WERI-Rb-1 (cell line): ENCODE measurements around the gene HAUS8.

Experiments used
- DNase-seq: peaks from one replicate; pipeline ENCODE4 v3.0.0-alpha.2; 2020
- H3K27ac ChIP-seq: fragments of 250-450 bp; sonication (Bioruptor Pico); 2 replicates; pipeline ENCODE4 v1.5.1; 2020; ENCODE audit warnings: mild to moderate bottlenecking, moderate library complexity
- H3K27me3 ChIP-seq: fragments of 250-450 bp; sonication (Bioruptor Pico); 2 replicates; pipeline ENCODE4 v1.5.1; 2021; ENCODE audit warnings: mild to moderate bottlenecking, low read depth, moderate library complexity; ENCODE audit not compliant: insufficient read depth, severe bottlenecking
- H3K36me3 ChIP-seq: fragments of 250-450 bp; sonication (Bioruptor Pico); 2 replicates; pipeline ENCODE4 v1.5.1; 2020; ENCODE audit warnings: mild to moderate bottlenecking, moderate library complexity
- H3K4me3 ChIP-seq: 2 replicates; pipeline ENCODE4 v1.5.1; 2011; ENCODE audit warnings: low read depth, mild to moderate bottlenecking, control low read depth, low read length
- H3K9me3 ChIP-seq: fragments of 250-450 bp; sonication (Bioruptor Pico); 2 replicates; pipeline ENCODE4 v1.5.1; 2021; ENCODE audit warnings: mild to moderate bottlenecking, moderate library complexity; ENCODE audit not compliant: severe bottlenecking
- TF ChIP-seq, protein P1 (sequence below): IDR thresholded peaks from 2 replicates; pipeline ENCODE4 v1.5.1; 2011; ENCODE audit warnings: low read depth, mild to moderate bottlenecking, control low read depth, inconsistent platforms, low read length

The HAUS8 gene

DNA sequence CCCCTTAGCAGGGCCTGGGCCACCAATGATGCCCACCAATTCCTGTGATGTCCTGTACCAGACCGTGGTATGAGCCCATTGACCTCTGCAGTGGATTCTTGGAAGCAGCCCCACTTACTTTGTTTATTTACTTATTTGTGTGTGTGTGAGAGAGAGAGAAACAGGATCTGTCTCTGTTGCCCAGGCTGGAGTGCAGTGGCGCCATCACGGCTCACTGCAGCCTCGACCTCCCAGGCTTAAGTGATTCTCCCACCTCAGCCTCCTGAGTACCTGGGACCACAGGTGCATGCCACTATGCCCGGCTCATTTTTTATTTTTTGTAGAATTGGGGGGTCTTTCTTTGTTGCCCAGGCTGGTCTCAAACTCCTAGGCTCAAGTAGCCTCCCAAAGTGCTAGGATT lies 13.3 kb upstream of the HAUS8 start:
- DNase-seq: no peak
- H3K27me3 ChIP-seq: no peaks in the 10 kb centered on the region
- H3K27ac ChIP-seq: no peak overlapping the region
- H3K4me3 ChIP-seq: no peak overlapping the region
- H3K9me3 ChIP-seq: no peaks in the 10 kb centered on the region
- peaks cover 12% of the 10 kb centered on the region for H3K36me3 ChIP-seq
- TF ChIP-seq, protein P1, sequence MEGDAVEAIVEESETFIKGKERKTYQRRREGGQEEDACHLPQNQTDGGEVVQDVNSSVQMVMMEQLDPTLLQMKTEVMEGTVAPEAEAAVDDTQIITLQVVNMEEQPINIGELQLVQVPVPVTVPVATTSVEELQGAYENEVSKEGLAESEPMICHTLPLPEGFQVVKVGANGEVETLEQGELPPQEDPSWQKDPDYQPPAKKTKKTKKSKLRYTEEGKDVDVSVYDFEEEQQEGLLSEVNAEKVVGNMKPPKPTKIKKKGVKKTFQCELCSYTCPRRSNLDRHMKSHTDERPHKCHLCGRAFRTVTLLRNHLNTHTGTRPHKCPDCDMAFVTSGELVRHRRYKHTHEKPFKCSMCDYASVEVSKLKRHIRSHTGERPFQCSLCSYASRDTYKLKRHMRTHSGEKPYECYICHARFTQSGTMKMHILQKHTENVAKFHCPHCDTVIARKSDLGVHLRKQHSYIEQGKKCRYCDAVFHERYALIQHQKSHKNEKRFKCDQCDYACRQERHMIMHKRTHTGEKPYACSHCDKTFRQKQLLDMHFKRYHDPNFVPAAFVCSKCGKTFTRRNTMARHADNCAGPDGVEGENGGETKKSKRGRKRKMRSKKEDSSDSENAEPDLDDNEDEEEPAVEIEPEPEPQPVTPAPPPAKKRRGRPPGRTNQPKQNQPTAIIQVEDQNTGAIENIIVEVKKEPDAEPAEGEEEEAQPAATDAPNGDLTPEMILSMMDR: no peak

DNA sequence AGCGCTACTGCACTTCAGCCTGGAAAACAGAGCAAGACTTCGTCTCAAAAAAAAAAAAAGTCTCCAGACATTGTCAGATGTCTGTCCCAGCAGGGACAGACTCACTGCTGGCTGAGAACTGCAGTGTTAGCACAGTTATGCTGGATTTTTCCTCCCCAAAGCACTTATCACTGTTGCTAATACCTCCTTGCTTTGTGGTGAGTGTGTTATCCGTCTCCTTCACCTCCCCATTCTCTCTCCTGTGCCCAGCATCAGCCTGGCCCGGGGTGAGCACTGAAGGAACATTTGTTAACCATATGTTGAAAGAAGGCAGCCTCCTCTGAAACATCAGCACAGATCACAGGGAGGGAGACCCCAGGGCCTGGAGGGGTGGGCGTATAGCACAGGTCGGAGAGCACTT lies 11.6 kb upstream of the HAUS8 start:
- Histone ChIP-seq H3K27me3 (no peaks in the 10 kb centered on the region), H3K9me3 (no peaks in the 10 kb centered on the region), H3K27ac (no peak overlapping the region), H3K4me3 (no peak overlapping the region), H3K36me3 (peaks cover 9% of the 10 kb centered on the region)
- TF ChIP-seq, protein P1: no peak
- DNase-seq: no peak

DNA sequence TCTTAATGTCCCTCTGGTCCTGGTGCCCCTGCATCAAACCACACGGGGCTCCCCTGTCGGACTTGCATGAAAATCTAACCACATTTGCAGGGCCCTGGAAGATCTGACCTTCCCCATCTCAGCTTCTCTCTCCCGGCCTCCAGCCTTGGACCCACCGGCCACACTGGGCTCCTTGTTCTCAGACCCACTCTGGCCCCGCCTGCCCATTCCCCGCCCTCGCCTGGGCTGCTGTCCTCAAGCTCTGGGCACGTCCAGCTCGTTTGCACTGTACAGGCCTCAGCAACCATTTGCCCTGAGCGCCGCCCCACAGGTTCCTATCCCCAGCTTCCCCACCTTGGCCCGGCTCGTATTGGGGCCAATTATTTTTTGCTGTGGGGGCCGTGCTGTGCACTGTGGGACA lies 10.9 kb upstream of the HAUS8 start:
- H3K27me3 ChIP-seq: no peaks in the 10 kb centered on the region
- H3K27ac ChIP-seq: no peak overlapping the region
- TF ChIP-seq, protein P1: no peak
- H3K36me3 ChIP-seq: peaks cover 8% of the 10 kb centered on the region
- no peak overlapping the region for H3K4me3 ChIP-seq
- H3K9me3 ChIP-seq: no peaks in the 10 kb centered on the region
- no peak for DNase-seq

DNA sequence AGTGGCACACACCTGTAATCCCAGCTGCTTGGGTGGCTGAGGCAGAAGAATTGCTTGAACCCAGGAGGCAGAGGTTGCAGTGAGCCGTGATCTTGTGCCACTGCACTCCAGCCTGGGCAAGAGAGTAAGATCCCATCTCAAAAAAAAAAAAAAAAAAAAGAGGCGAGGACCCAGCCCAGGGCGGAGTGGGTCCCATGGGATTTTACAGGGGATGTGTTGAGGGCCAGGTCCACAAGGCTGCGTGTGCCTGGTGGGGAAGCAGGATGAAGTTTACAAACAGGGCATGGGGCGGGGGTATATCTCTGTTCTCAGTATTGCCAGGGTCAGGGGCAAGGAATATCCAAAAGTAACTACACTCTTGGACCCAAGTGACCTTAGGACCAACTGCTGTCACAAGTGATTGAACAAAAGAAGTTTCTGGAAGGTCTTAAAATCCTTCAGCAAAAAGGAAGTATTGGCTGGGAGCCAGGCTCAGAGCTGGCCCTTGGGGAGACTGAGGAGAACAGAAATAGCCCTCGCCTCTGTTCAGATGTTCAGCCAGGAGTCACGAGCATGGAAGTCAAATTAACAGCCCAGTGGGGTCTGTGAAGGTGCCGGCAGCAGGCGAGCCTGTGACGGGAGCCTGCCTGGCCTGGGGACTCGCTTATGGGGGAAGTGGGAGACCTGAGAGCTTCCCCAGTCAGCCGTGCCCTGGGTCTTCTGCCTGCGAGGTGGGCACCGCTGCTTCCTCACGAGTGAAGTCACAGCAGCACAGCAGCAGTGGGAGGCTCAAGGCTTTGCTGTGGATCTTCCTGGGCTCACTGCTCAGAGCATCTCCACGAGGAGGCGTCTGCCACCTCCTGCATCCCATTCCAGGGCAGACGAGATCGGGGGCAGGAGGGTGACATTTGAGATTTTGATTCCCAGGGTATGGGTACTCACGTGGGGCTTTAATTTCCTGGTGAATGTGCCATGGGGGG lies 6.7 kb upstream of the HAUS8 start:
- no peak for DNase-seq
- H3K27ac ChIP-seq: no peak overlapping the region
- H3K27me3 ChIP-seq: no peaks in the 10 kb centered on the region
- H3K36me3 ChIP-seq: peaks cover 12% of the 10 kb centered on the region
- no peak overlapping the region for H3K4me3 ChIP-seq
- no peaks in the 10 kb centered on the region for H3K9me3 ChIP-seq
- TF ChIP-seq, protein P1: no peak

DNA sequence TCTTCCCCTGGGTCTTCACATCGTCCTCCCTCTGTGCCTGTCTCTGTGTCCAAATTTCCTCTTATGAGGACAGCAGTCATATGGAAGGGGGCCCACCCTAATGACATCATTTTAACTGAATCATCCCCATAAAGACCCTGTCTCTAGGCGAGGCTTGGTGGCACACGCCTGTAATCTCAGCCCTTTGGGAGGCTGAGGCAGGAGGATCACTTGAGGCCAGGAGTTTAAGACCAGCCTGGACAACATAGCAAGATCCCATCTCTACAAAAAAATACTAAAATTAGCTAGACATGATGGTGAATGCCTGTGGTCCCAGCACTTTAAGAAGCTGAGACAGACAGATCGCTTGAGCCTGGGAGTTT lies 5.2 kb upstream of the HAUS8 start:
- Histone ChIP-seq H3K4me3 (peak overlapping the region; percentile 53; the same call in 1 of the 2 replicates), H3K9me3 (no peaks in the 10 kb centered on the region), H3K27me3 (no peaks in the 10 kb centered on the region), H3K27ac (peak overlapping the region; percentile 82; the same call in 1 of the 2 replicates), H3K36me3 (peaks cover 5% of the 10 kb centered on the region; the same call in 1 of the 2 replicates)
- TF ChIP-seq, protein P1: no peak
- DNase-seq: no peak
